SK-N-SH (cell line): Measurements from ENCODE around the gene ARTN. TPM values are rescaled to one million over a fixed set of nuclear protein-coding genes. Genes with fewer than 3 reads are reported as not detected.

Source experiments
- CTCF ChIA-PET: fragments of 300-600, 350-600 bp; formaldehyde crosslinking; extraction: SDS; loops from one replicate; lab custom pipeline; 2021; lab: Yijun Ruan, JAX
- POLR2A ChIA-PET: fragments of 350-600 bp; sonication (Branson Sonifier 250); formaldehyde crosslinking; extraction: SDS; loops from one replicate; lab custom pipeline; 2020; ENCODE audit warnings: antibody characterized with exemption, inconsistent platforms; lab: Yijun Ruan, JAX
- DNase-seq: peaks from one replicate; pipeline ENCODE4 v3.0.0; 2012
- H2AFZ ChIP-seq: fragments of 200-600 bp; sonication (generic); 2 replicates; pipeline ENCODE4 v1.8.1; 2016; ENCODE audit warnings: antibody characterized with exemption, mild to moderate bottlenecking, low read depth
- H3F3A ChIP-seq: fragments of 200-600 bp; sonication (generic); replicated peaks from 2 replicates; pipeline ENCODE3; 2016; ENCODE audit warnings: antibody characterized with exemption, mild to moderate bottlenecking; ENCODE audit not compliant: insufficient read depth
- H3K27ac ChIP-seq, 2 experiments: fragments of 200-500 bp in 1 of 2; fragments of 200-600 bp in 1 of 2; sonication (Bioruptor generic) in 1 of 2; sonication (generic), shearing (Covaris generic) in 1 of 2; 2 replicates each; pipeline versions ENCODE4 v1.5.1 to v1.6.1; 2014 to 2016; ENCODE audit warnings: low read depth in 2 of 2, inconsistent platforms in 1 of 2, low read length in 1 of 2, mild to moderate bottlenecking in 1 of 2, mixed read lengths in 1 of 2
- H3K27me3 ChIP-seq: fragments of 200-600 bp; sonication (generic), shearing (Covaris generic); 2 replicates; pipeline ENCODE4 v1.6.1; 2016; ENCODE audit warnings: mixed run types; ENCODE audit not compliant: insufficient read depth
- H3K36me3 ChIP-seq, 2 experiments: fragments of 200-500 bp in 1 of 2; fragments of 200-600 bp in 1 of 2; sonication (Bioruptor generic) in 1 of 2; sonication (generic) in 1 of 2; replicated peaks in 1 of 2; 2 replicates each; pipeline versions ENCODE3 to v1.5.1; 2014 to 2016; ENCODE audit warnings: low read length in 1 of 2, mild to moderate bottlenecking in 1 of 2; ENCODE audit not compliant: insufficient read depth in 2 of 2, control insufficient read depth in 1 of 2
- H3K4me1 ChIP-seq, 2 experiments: fragments of 200-500 bp in 1 of 2; fragments of 200-600 bp in 1 of 2; sonication (Bioruptor generic) in 1 of 2; sonication (generic), shearing (Covaris generic) in 1 of 2; 2 replicates each; pipeline versions ENCODE4 v1.5.1 to v1.6.1; 2014 to 2016; ENCODE audit warnings: low read depth in 1 of 2, low read length in 1 of 2, mixed run types in 1 of 2; ENCODE audit not compliant: insufficient read depth in 2 of 2, control insufficient read depth in 1 of 2
- H3K4me2 ChIP-seq: fragments of 200-600 bp; sonication (generic), shearing (Covaris generic); 2 replicates; pipeline ENCODE4 v1.6.1; 2017; ENCODE audit warnings: mixed run types
- H3K4me3 ChIP-seq, 2 experiments: fragments of 200-500 bp in 1 of 2; fragments of 200-600 bp in 1 of 2; sonication (Bioruptor generic) in 1 of 2; sonication (generic), shearing (Covaris generic) in 1 of 2; 2 replicates each; pipeline versions ENCODE4 v1.5.1 to v1.8.1; 2014 to 2016; ENCODE audit warnings: low read depth in 2 of 2, inconsistent platforms in 1 of 2, low read length in 1 of 2, mild to moderate bottlenecking in 1 of 2, mixed read lengths in 1 of 2, moderate library complexity in 1 of 2
- H3K79me2 ChIP-seq: fragments of 200-600 bp; sonication (generic); 2 replicates; pipeline ENCODE4 v1.8.1; 2017; ENCODE audit warnings: mild to moderate bottlenecking; ENCODE audit not compliant: insufficient read depth
- H3K9ac ChIP-seq: fragments of 200-600 bp; sonication (generic); 2 replicates; pipeline ENCODE4 v1.6.1; 2017; ENCODE audit warnings: mixed run types
- H3K9me2 ChIP-seq: fragments of 200-600 bp; sonication (generic); 2 replicates; pipeline ENCODE4 v1.6.1; 2017; ENCODE audit warnings: mixed run types
- H3K9me3 ChIP-seq: fragments of 200-600 bp; sonication (generic); 2 replicates; pipeline ENCODE4 v1.6.1; 2017; ENCODE audit warnings: mixed run types, mild to moderate bottlenecking, moderate library complexity
- H4K20me1 ChIP-seq: fragments of 200-600 bp; sonication (generic); 2 replicates; pipeline ENCODE4 v1.6.1; 2017; ENCODE audit warnings: mild to moderate bottlenecking, mixed run types; ENCODE audit not compliant: insufficient read depth
- FOSL2 ChIP-seq: IDR thresholded peaks from 2 replicates; pipeline ENCODE4 v1.4.0; 2012; ENCODE audit warnings: low read depth, mild to moderate bottlenecking, moderate library complexity, borderline replicate concordance
- FOXM1 ChIP-seq: IDR thresholded peaks from 2 replicates; pipeline ENCODE4 v1.4.0; 2012; ENCODE audit warnings: low read depth, mild to moderate bottlenecking
- GABPA ChIP-seq: IDR thresholded peaks from 2 replicates; pipeline ENCODE4 v1.4.0; 2012; ENCODE audit warnings: low read depth, mild to moderate bottlenecking
- IRF3 ChIP-seq: fragments of 150-350 bp; IDR thresholded peaks from 2 replicates; pipeline ENCODE4 v1.6.1; 2016; ENCODE audit warnings: mild to moderate bottlenecking, low read depth, low read length
- MAX ChIP-seq: IDR thresholded peaks from 2 replicates; pipeline ENCODE4 v1.4.0; 2012; ENCODE audit warnings: low read depth
- NRF1 ChIP-seq: IDR thresholded peaks from 2 replicates; pipeline ENCODE4 v1.6.1; 2012; ENCODE audit warnings: low read depth, mild to moderate bottlenecking, low read length
- PBX3 ChIP-seq: IDR thresholded peaks from 2 replicates; pipeline ENCODE4; 2012
- POLR2AphosphoS5 ChIP-seq: IDR thresholded peaks from 2 replicates; pipeline ENCODE4 v1.6.1; 2012; ENCODE audit warnings: low read depth, low read length
- REST ChIP-seq: IDR thresholded peaks from 2 replicates; pipeline ENCODE4 v1.6.1; 2012; ENCODE audit warnings: mild to moderate bottlenecking, low read depth, low read length, moderate library complexity
- SIN3A ChIP-seq: IDR thresholded peaks from 2 replicates; pipeline ENCODE4 v1.6.1; 2012; ENCODE audit warnings: low read depth, mild to moderate bottlenecking, low read length, moderate library complexity, borderline replicate concordance
- SMC3 ChIP-seq: IDR thresholded peaks from 2 replicates; pipeline ENCODE4 v1.6.1; 2012; ENCODE audit warnings: low read depth, low read length, improper control_type of control experiment
- TAF1 ChIP-seq: IDR thresholded peaks from 2 replicates; pipeline ENCODE4 v1.6.1; 2012; ENCODE audit warnings: low read depth, mild to moderate bottlenecking, low read length, moderate library complexity, borderline replicate concordance
- TCF12 ChIP-seq: IDR thresholded peaks from 2 replicates; pipeline ENCODE4 v1.4.0; 2012
- TEAD4 ChIP-seq: IDR thresholded peaks from 2 replicates; pipeline ENCODE4 v1.4.0; 2012; ENCODE audit warnings: mild to moderate bottlenecking, borderline replicate concordance; ENCODE audit not compliant: insufficient read depth
- YY1 ChIP-seq: IDR thresholded peaks from 2 replicates; pipeline ENCODE4 v1.4.0; 2012; ENCODE audit warnings: low read depth, mild to moderate bottlenecking
- ZBTB33 ChIP-seq: IDR thresholded peaks from 2 replicates; pipeline ENCODE4 v1.4.0; 2012; ENCODE audit warnings: low read depth, borderline replicate concordance
- WGBS: methylation state at CpG from one replicate; pipeline ENCODE4 v1.1.6; 2017; ENCODE audit warnings: low lambda C conversion rate; 5-methylcytosine and 5-hydroxymethylcytosine counted together
- polyA plus RNA-seq, 3 experiments: library from polyadenylated mRNA; depleted of rRNA; stranded (reverse); fragments of >200 nt; gene quantifications; 2 replicates each; pipeline ENCODE4 v1.2.3, GENCODE V29; 2012

ARTN gene
- polyA plus RNA-seq, 1 of the 3 experiments (the other 2 are of a cell fraction): 0.69 TPM

GRCh38 chr1:43901196-43901961 lies 32.2 kb upstream of the ARTN start (continued):
- TF ChIP-seq PBX3 (no peak), MAX (no peak), FOXM1 (no peak), FOSL2 (no peak), POLR2AphosphoS5 (no peak), SMC3 (no peak), REST (no peak), TEAD4 (no peak), TAF1 (no peak)

GRCh38 chr1:43902058-43902831 lies 31.4 kb upstream of the ARTN start:
- no peak overlapping the region for H3K4me3 ChIP-seq
- peaks cover 0 to 17% of the 10 kb centered on the region in 2 experiments for H3K36me3 ChIP-seq
- POLR2A ChIA-PET: no interaction called here
- no peak for DNase-seq
- no peak overlapping the region for H2AFZ ChIP-seq
- no peak overlapping the region for H3K27ac ChIP-seq
- H3K4me2 ChIP-seq: no peak overlapping the region
- TF ChIP-seq GABPA: no peak
- no peak for TF ChIP-seq YY1
- TF ChIP-seq SIN3A: no peak
- TF ChIP-seq ZBTB33: no peak
- no peak for TF ChIP-seq TAF1
- TF ChIP-seq TCF12: no peak
- no peak for TF ChIP-seq NRF1
- no peak for TF ChIP-seq MAX
- no peak for TF ChIP-seq IRF3
- CTCF ChIA-PET: interaction anchor here (0.8 to 1.4 kb wide), 4 partner anchors 12 to 139 kb away, joined by 3 to 8 read pairs (median 4); no protein-coding TSS in a partner anchor
- no peaks in the 10 kb centered on the region for H3K9me2 ChIP-seq
- H3F3A ChIP-seq: no peaks in the 10 kb centered on the region
- H3K9me3 ChIP-seq: no peaks in the 10 kb centered on the region
- no peaks in the 10 kb centered on the region for H3K4me1 ChIP-seq
- no peaks in the 10 kb centered on the region for H3K27me3 ChIP-seq
- WGBS: 100% methylated on average over 4 of the region's 4 CpGs
- H3K79me2 ChIP-seq: no peaks in the 10 kb centered on the region
- H4K20me1 ChIP-seq: no peaks in the 10 kb centered on the region
- H3K9ac ChIP-seq: no peak overlapping the region
